HL-60 (cell line): ENCODE results near the gene HMCN1.

Source experiments
- SPI1 ChIP-seq: IDR thresholded peaks from 2 replicates; pipeline ENCODE4 v1.6.1; 2012; ENCODE audit warnings: low read depth, mild to moderate bottlenecking, borderline replicate concordance
- TF ChIP-seq, protein P1 (sequence below): IDR thresholded peaks from one replicate; pipeline ENCODE4 v1.5.1; 2011; ENCODE audit warnings: low read length, control low read depth, inconsistent platforms; ENCODE audit not compliant: insufficient read depth
- TF ChIP-seq, protein P2 (sequence below): IDR thresholded peaks from 2 replicates; pipeline ENCODE4 v1.6.1; 2012; ENCODE audit warnings: low read depth; ENCODE audit not compliant: insufficient replicate concordance

DNA sequence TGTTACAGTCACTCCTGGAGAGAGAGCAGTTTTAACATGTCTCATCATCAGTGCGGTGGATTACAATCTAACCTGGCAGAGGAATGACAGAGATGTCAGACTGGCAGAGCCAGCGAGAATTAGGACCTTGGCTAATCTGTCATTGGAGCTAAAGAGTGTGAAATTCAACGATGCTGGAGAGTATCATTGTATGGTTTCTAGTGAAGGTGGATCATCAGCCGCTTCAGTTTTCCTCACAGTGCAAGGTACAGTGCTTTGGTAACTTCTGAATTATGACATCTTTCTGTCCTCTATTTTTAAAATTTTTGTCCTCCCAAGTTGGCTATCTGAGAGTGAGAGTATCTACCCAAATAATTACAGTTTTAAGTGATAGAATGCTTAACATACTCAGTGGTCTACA, 199.4 kb downstream of the HMCN1 start:
- TF ChIP-seq SPI1 = no peak
- TF ChIP-seq, protein P1, sequence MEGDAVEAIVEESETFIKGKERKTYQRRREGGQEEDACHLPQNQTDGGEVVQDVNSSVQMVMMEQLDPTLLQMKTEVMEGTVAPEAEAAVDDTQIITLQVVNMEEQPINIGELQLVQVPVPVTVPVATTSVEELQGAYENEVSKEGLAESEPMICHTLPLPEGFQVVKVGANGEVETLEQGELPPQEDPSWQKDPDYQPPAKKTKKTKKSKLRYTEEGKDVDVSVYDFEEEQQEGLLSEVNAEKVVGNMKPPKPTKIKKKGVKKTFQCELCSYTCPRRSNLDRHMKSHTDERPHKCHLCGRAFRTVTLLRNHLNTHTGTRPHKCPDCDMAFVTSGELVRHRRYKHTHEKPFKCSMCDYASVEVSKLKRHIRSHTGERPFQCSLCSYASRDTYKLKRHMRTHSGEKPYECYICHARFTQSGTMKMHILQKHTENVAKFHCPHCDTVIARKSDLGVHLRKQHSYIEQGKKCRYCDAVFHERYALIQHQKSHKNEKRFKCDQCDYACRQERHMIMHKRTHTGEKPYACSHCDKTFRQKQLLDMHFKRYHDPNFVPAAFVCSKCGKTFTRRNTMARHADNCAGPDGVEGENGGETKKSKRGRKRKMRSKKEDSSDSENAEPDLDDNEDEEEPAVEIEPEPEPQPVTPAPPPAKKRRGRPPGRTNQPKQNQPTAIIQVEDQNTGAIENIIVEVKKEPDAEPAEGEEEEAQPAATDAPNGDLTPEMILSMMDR = no peak
- TF ChIP-seq, protein P2, sequence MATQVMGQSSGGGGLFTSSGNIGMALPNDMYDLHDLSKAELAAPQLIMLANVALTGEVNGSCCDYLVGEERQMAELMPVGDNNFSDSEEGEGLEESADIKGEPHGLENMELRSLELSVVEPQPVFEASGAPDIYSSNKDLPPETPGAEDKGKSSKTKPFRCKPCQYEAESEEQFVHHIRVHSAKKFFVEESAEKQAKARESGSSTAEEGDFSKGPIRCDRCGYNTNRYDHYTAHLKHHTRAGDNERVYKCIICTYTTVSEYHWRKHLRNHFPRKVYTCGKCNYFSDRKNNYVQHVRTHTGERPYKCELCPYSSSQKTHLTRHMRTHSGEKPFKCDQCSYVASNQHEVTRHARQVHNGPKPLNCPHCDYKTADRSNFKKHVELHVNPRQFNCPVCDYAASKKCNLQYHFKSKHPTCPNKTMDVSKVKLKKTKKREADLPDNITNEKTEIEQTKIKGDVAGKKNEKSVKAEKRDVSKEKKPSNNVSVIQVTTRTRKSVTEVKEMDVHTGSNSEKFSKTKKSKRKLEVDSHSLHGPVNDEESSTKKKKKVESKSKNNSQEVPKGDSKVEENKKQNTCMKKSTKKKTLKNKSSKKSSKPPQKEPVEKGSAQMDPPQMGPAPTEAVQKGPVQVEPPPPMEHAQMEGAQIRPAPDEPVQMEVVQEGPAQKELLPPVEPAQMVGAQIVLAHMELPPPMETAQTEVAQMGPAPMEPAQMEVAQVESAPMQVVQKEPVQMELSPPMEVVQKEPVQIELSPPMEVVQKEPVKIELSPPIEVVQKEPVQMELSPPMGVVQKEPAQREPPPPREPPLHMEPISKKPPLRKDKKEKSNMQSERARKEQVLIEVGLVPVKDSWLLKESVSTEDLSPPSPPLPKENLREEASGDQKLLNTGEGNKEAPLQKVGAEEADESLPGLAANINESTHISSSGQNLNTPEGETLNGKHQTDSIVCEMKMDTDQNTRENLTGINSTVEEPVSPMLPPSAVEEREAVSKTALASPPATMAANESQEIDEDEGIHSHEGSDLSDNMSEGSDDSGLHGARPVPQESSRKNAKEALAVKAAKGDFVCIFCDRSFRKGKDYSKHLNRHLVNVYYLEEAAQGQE = no peak
